HCT116 (cell line): ENCODE data around the gene ALDH1L1.

Source experiments
- EGR1 ChIP-seq: IDR thresholded peaks from 2 replicates; pipeline ENCODE4 v1.6.1; 2012; ENCODE audit warnings: low read depth
- EZH2 ChIP-seq: fragments of 200-600 bp; sonication (generic); IDR thresholded peaks from 2 replicates; pipeline ENCODE4 v1.6.1; 2017; ENCODE audit warnings: antibody characterized with exemption, mixed run types
- POLR2A ChIP-seq: IDR thresholded peaks from 2 replicates; pipeline ENCODE4 v1.7.0; 2011; ENCODE audit warnings: borderline replicate concordance; ENCODE audit not compliant: insufficient read depth, insufficient read length; ENCODE audit errors: extremely low read depth
- RAD21 ChIP-seq: IDR thresholded peaks from 2 replicates; pipeline ENCODE4 v1.6.1; 2012; ENCODE audit warnings: low read depth, mild to moderate bottlenecking
- SIN3A ChIP-seq: IDR thresholded peaks from 2 replicates; pipeline ENCODE4 v1.6.1; 2012; ENCODE audit warnings: low read depth
- SRF ChIP-seq: IDR thresholded peaks from 2 replicates; pipeline ENCODE4 v1.6.1; 2012; ENCODE audit warnings: low read depth
- TCF7L2 ChIP-seq: IDR thresholded peaks from 2 replicates; pipeline ENCODE4 v1.7.0; 2011; ENCODE audit warnings: borderline replicate concordance, inconsistent platforms; ENCODE audit not compliant: insufficient read depth, insufficient read length; ENCODE audit errors: extremely low read depth
- YY1 ChIP-seq: IDR thresholded peaks from 2 replicates; pipeline ENCODE4 v1.6.1; 2011; ENCODE audit warnings: low read length, low read depth, moderate library complexity, mild to moderate bottlenecking; ENCODE audit not compliant: insufficient replicate concordance; ENCODE audit errors: extremely low read depth
- TF ChIP-seq, protein P1 (sequence below): IDR thresholded peaks from 2 replicates; pipeline ENCODE4 v1.6.1; 2012; ENCODE audit warnings: low read depth
- TF ChIP-seq, protein P2 (sequence below), 3 experiments: fragments of 200-600 bp in 1 of 3; sonication (generic) in 1 of 3; IDR thresholded peaks in 2 of 3; conservative IDR thresholded peaks in 1 of 3; 2 replicates each; pipeline ENCODE4 v1.5.1; 2012 to 2017; ENCODE audit warnings: low read depth in 2 of 3, low read length in 2 of 3, antibody characterized with exemption in 1 of 3, borderline replicate concordance in 1 of 3, control low read depth in 1 of 3, mild to moderate bottlenecking in 1 of 3, mixed read lengths in 1 of 3, mixed run types in 1 of 3, moderate library complexity in 1 of 3; ENCODE audit not compliant: insufficient read depth in 1 of 3
- TF ChIP-seq, protein P3 (sequence below): IDR thresholded peaks from 2 replicates; pipeline ENCODE4 v1.6.1; 2012
- TF ChIP-seq, protein P4 (sequence below): IDR thresholded peaks from 2 replicates; pipeline ENCODE4 v1.6.1; 2012

DNA sequence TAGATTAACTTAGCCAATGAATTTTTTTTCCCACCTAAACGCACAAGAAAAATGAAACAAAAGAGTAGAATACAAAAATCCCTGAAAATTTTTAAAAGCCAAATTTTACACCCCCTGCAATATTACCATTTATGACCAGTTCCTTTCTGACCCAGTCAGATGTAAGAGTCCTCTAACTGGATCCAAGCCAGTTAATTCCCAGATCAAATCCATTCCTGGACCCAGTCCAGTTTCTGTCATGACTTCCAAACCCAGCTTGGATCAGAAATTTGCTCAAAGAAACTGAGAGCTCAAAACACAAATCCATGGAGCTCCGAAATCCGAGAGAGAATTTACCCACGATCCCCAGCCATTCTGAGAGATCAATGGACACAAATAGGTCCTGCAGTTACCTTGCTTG, 17.0 kb upstream of the ALDH1L1 start:
- TF ChIP-seq TCF7L2 (no peak), EGR1 (no peak), EZH2 (no peak), SRF (no peak), SIN3A (no peak), POLR2A (no peak), YY1 (no peak), RAD21 (no peak)
- TF ChIP-seq, protein P1, sequence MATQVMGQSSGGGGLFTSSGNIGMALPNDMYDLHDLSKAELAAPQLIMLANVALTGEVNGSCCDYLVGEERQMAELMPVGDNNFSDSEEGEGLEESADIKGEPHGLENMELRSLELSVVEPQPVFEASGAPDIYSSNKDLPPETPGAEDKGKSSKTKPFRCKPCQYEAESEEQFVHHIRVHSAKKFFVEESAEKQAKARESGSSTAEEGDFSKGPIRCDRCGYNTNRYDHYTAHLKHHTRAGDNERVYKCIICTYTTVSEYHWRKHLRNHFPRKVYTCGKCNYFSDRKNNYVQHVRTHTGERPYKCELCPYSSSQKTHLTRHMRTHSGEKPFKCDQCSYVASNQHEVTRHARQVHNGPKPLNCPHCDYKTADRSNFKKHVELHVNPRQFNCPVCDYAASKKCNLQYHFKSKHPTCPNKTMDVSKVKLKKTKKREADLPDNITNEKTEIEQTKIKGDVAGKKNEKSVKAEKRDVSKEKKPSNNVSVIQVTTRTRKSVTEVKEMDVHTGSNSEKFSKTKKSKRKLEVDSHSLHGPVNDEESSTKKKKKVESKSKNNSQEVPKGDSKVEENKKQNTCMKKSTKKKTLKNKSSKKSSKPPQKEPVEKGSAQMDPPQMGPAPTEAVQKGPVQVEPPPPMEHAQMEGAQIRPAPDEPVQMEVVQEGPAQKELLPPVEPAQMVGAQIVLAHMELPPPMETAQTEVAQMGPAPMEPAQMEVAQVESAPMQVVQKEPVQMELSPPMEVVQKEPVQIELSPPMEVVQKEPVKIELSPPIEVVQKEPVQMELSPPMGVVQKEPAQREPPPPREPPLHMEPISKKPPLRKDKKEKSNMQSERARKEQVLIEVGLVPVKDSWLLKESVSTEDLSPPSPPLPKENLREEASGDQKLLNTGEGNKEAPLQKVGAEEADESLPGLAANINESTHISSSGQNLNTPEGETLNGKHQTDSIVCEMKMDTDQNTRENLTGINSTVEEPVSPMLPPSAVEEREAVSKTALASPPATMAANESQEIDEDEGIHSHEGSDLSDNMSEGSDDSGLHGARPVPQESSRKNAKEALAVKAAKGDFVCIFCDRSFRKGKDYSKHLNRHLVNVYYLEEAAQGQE = no peak
- TF ChIP-seq, protein P2, sequence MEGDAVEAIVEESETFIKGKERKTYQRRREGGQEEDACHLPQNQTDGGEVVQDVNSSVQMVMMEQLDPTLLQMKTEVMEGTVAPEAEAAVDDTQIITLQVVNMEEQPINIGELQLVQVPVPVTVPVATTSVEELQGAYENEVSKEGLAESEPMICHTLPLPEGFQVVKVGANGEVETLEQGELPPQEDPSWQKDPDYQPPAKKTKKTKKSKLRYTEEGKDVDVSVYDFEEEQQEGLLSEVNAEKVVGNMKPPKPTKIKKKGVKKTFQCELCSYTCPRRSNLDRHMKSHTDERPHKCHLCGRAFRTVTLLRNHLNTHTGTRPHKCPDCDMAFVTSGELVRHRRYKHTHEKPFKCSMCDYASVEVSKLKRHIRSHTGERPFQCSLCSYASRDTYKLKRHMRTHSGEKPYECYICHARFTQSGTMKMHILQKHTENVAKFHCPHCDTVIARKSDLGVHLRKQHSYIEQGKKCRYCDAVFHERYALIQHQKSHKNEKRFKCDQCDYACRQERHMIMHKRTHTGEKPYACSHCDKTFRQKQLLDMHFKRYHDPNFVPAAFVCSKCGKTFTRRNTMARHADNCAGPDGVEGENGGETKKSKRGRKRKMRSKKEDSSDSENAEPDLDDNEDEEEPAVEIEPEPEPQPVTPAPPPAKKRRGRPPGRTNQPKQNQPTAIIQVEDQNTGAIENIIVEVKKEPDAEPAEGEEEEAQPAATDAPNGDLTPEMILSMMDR (IDR thresholded peaks at IDR 0.05 in 2 of 3, conservative IDR thresholded peaks at IDR 0.05 in 1 of 3; ENCODE audit: borderline replicate concordance in 1 of 3, insufficient read depth in 1 of 3, low read depth in 2 of 3, low read length in 2 of 3) = no peak
- TF ChIP-seq, protein P3, sequence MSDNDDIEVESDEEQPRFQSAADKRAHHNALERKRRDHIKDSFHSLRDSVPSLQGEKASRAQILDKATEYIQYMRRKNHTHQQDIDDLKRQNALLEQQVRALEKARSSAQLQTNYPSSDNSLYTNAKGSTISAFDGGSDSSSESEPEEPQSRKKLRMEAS = no peak
- TF ChIP-seq, protein P4, sequence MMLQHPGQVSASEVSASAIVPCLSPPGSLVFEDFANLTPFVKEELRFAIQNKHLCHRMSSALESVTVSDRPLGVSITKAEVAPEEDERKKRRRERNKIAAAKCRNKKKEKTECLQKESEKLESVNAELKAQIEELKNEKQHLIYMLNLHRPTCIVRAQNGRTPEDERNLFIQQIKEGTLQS = no peak
